DND-41 (cell line): ENCODE data around the gene BIRC3.
"Not testable (repeated sequence)": the region's sequence is repeated elsewhere in the genome, so short reads cannot be mapped to it uniquely, and the experiment has no call there.

ENCODE experiments used
- ATAC-seq: fragments of 200-7000 bp; cut with Tn5 transposase; 3 replicates; pipeline ENCODE4 v1.9.1; 2021; ENCODE audit warnings: low read depth; ENCODE audit not compliant: insufficient read depth
- DNase-seq: peaks from one replicate; pipeline ENCODE4 v3.0.0-alpha.2; 2020
- H2AFZ ChIP-seq: 2 replicates; pipeline ENCODE4 v1.6.0; 2012; ENCODE audit warnings: low read depth, low read length
- H3K27ac ChIP-seq: 2 replicates; pipeline ENCODE4 v1.5.1; 2012; ENCODE audit warnings: low read length, inconsistent platforms
- H3K27me3 ChIP-seq: fragments of 200-600 bp; sonication (generic); 2 replicates; pipeline ENCODE4 v1.6.0; 2012; ENCODE audit warnings: low read length, mild to moderate bottlenecking, inconsistent platforms; ENCODE audit not compliant: insufficient read depth, poor library complexity
- H3K36me3 ChIP-seq: 2 replicates; pipeline ENCODE4 v1.5.1; 2012; ENCODE audit warnings: low read length, inconsistent platforms; ENCODE audit not compliant: insufficient read depth
- H3K4me1 ChIP-seq: 2 replicates; pipeline ENCODE4 v1.5.1; 2012; ENCODE audit warnings: mild to moderate bottlenecking, low read length; ENCODE audit not compliant: insufficient read depth
- H3K4me2 ChIP-seq: 2 replicates; pipeline ENCODE4 v1.6.0; 2012; ENCODE audit warnings: mild to moderate bottlenecking, moderate library complexity, low read length, inconsistent platforms; ENCODE audit not compliant: insufficient read depth
- H3K4me3 ChIP-seq, 2 experiments: fragments of 200-600 bp in 1 of 2; shearing (Covaris generic) in 1 of 2; 2 replicates each; pipeline ENCODE4 v1.5.1; 2012 to 2016; ENCODE audit warnings: inconsistent platforms in 2 of 2, low read length in 2 of 2, mild to moderate bottlenecking in 2 of 2, low read depth in 1 of 2, moderate library complexity in 1 of 2
- H3K79me2 ChIP-seq: 2 replicates; pipeline ENCODE4 v1.6.0; 2012; ENCODE audit warnings: low read length, inconsistent platforms; ENCODE audit not compliant: insufficient read depth
- H3K9ac ChIP-seq: 2 replicates; pipeline ENCODE4 v1.6.0; 2012; ENCODE audit warnings: low read depth, mild to moderate bottlenecking, inconsistent platforms, low read length, moderate library complexity
- H3K9me3 ChIP-seq: 2 replicates; pipeline ENCODE4 v1.5.1; 2012; ENCODE audit warnings: low read length, moderate library complexity, mild to moderate bottlenecking, inconsistent platforms; ENCODE audit not compliant: insufficient read depth, severe bottlenecking
- H4K20me1 ChIP-seq: 2 replicates; pipeline ENCODE4 v1.6.0; 2012; ENCODE audit warnings: low read length; ENCODE audit not compliant: insufficient read depth
- EZH2 ChIP-seq: IDR thresholded peaks from 3 replicates; pipeline ENCODE4 v1.6.1; 2012; ENCODE audit warnings: borderline replicate concordance, low read depth, mild to moderate bottlenecking, moderate library complexity, low read length, inconsistent platforms; ENCODE audit not compliant: severe bottlenecking
- TF ChIP-seq, protein P1 (sequence below): IDR thresholded peaks from 2 replicates; pipeline ENCODE4 v1.5.1; 2012; ENCODE audit warnings: borderline replicate concordance, low read length, moderate library complexity, mild to moderate bottlenecking; ENCODE audit not compliant: poor library complexity, severe bottlenecking; ENCODE audit errors: extremely low read depth

Gene BIRC3

DNA sequence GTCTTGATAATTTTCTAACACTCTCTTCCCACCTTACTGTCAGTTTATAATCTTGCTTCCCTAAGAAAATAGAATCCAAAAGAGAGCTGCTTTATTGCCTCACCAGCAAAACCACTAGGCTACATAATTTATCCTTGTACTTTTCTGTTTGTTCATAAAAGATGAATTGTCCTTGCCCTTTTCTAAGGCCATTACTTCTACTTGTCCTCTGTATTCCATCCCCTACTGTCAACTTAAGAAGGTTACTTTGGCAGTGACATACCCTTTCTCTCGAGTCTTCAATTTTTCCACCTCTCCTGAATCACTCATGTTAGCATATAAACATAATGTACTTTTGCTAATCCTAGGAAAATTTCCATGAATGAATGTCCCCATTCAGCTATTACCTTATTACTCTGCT, 47.7 kb downstream of the BIRC3 start:
- TF ChIP-seq EZH2, result no peak
- TF ChIP-seq, protein P1, sequence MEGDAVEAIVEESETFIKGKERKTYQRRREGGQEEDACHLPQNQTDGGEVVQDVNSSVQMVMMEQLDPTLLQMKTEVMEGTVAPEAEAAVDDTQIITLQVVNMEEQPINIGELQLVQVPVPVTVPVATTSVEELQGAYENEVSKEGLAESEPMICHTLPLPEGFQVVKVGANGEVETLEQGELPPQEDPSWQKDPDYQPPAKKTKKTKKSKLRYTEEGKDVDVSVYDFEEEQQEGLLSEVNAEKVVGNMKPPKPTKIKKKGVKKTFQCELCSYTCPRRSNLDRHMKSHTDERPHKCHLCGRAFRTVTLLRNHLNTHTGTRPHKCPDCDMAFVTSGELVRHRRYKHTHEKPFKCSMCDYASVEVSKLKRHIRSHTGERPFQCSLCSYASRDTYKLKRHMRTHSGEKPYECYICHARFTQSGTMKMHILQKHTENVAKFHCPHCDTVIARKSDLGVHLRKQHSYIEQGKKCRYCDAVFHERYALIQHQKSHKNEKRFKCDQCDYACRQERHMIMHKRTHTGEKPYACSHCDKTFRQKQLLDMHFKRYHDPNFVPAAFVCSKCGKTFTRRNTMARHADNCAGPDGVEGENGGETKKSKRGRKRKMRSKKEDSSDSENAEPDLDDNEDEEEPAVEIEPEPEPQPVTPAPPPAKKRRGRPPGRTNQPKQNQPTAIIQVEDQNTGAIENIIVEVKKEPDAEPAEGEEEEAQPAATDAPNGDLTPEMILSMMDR, result no peak

DNA sequence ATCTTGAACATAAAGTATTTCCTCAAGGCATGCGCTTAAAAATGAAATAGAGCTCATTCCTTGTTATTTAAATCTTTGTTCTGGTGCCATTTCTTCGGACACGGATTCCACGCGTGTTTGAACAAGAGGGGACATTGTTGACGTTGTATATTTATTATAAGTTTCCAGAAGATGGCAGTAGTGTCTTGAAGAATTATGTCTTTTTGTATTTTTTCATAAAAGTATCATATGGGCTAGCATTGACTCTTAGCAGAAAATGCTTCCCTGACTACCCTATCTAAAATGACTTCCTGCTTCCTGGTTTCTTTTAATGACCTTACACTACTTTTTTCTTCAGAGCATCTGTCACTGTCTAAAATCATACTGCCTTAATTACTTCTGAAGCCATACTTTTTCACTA, 50.1 kb downstream of the BIRC3 start:
- no peaks in the 10 kb centered on the region for H3K9me3 ChIP-seq
- TF ChIP-seq, protein P1, result peak; percentile 45
- TF ChIP-seq EZH2, result no peak
- H4K20me1 ChIP-seq, result no peaks in the 10 kb centered on the region
- no peak overlapping the region for H3K4me3 ChIP-seq
- peak; percentile 58; the same call in 2 of the 3 replicates for ATAC-seq
- no peaks in the 10 kb centered on the region for H3K79me2 ChIP-seq
- no peak overlapping the region for H2AFZ ChIP-seq
- peaks cover 49% of the 10 kb centered on the region for H3K36me3 ChIP-seq
- DNase-seq, result no peak
- H3K27ac ChIP-seq, result no peak overlapping the region
- no peaks in the 10 kb centered on the region for H3K27me3 ChIP-seq
- H3K4me2 ChIP-seq, result no peak overlapping the region
- peaks cover 9% of the 10 kb centered on the region for H3K4me1 ChIP-seq
- no peak overlapping the region for H3K9ac ChIP-seq

More for the DNA sequence above, 47.7 kb downstream of the BIRC3 start:
- H3K9ac ChIP-seq, result no peak overlapping the region
- H3K4me2 ChIP-seq, result no peak overlapping the region
- DNase-seq (no peak), ATAC-seq (no peak)
- no peaks in the 10 kb centered on the region for H3K9me3 ChIP-seq
- H3K27me3 ChIP-seq, result no peaks in the 10 kb centered on the region
- peaks cover 32% of the 10 kb centered on the region for H3K4me1 ChIP-seq
- no peaks in the 10 kb centered on the region for H3K79me2 ChIP-seq
- H4K20me1 ChIP-seq, result peaks cover 10% of the 10 kb centered on the region
- no peak overlapping the region for H3K4me3 ChIP-seq
- H3K36me3 ChIP-seq, result peaks cover 51% of the 10 kb centered on the region
- no peak overlapping the region for H3K27ac ChIP-seq
- H2AFZ ChIP-seq, result no peak overlapping the region

DNA sequence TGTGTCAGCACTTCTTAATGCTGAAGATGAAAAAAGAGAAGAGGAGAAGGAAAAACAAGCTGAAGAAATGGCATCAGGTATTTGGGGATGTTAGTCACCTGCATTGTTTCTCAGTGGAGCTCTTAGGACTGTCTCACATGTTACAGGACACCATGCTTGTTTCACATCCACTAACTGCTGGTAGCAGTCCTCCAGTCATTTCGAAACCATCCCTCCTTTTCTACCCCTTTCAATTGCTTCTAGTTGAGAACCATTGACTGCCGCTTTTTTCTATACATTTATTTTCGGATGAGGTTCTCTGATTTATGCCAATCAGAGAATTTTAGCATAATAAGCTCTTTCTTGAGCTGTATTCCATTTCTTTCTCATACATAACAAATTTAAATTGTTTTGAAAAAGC, 51.2 kb downstream of the BIRC3 start:
- no peak for TF ChIP-seq EZH2
- TF ChIP-seq, protein P1, result no peak
- H3K36me3 ChIP-seq, result peaks cover 44% of the 10 kb centered on the region
- ATAC-seq, result no peak

DNA sequence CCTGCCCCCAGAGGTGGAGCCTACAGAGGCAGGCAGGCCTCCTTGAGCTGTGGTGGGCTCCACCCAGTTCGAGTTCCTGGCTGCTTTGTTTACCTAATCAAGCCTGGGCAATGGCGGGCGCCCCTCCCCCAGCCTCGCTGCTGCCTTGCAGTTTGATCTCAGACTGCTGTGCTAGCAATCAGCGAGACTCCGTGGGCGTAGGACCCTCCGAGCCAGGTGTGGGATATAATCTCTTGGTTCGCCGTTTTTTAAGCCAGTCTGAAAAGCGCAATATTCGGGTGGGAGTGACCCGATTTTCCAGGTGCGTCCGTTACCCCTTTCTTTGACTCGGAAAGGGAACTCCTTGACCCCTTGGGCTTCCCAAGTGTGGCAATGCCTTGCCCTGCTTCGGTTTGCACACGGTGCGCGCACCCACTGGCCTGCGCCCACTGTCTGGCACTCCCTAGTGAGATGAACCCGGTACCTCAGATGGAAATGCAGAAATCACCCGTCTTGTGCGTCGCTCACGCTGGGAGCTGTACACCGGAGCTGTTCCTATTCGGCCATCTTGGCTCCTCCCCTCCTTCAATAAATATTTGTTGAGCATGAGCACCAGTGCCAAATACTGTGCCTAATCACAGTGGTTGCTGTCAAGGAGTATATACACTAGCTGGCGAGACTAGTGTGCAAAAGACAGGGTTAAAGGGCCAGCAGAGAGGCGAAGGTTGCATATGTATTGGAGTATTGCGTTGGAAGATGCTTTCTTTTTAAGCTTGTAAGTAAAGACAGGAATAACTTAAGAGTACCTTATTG, 57.5 kb downstream of the BIRC3 start:
- H3K79me2 ChIP-seq, result peaks cover 10% of the 10 kb centered on the region; the same call in 1 of the 2 replicates

More for the DNA sequence above, 51.2 kb downstream of the BIRC3 start:
- H3K27me3 ChIP-seq, result no peaks in the 10 kb centered on the region
- H3K4me1 ChIP-seq, result no peaks in the 10 kb centered on the region
- H3K27ac ChIP-seq, result no peak overlapping the region
- H3K4me3 ChIP-seq, result no peak overlapping the region
- H3K4me2 ChIP-seq, result no peak overlapping the region
- no peaks in the 10 kb centered on the region for H3K9me3 ChIP-seq
- DNase-seq, result no peak
- H4K20me1 ChIP-seq, result no peaks in the 10 kb centered on the region
- H3K9ac ChIP-seq, result no peak overlapping the region
- H3K79me2 ChIP-seq, result no peaks in the 10 kb centered on the region
- H2AFZ ChIP-seq, result no peak overlapping the region

More for the DNA sequence above, 57.5 kb downstream of the BIRC3 start:
- H3K4me3 ChIP-seq, H3K9me3 ChIP-seq, ATAC-seq, DNase-seq, H2AFZ ChIP-seq, H3K27me3 ChIP-seq, H3K9ac ChIP-seq, H3K4me2 ChIP-seq, H3K4me1 ChIP-seq, H4K20me1 ChIP-seq, H3K27ac ChIP-seq: not testable (repeated sequence)
- peaks cover 33% of the 10 kb centered on the region for H3K36me3 ChIP-seq
